HG03469 (cell line): ENCODE results near the gene LMX1B.

Source experiments
- ATAC-seq: cut with Tn5 transposase; IDR thresholded peaks from one replicate; pipeline ENCODE4 v1.9.1; 2021; ENCODE audit warnings: mild to moderate bottlenecking, moderate library complexity, moderate number of reproducible peaks; ENCODE audit not compliant: unreplicated experiment

The LMX1B gene

GRCh38 chr9:126630458-126631237, 16.9 kb downstream of the LMX1B start:
- ATAC-seq = no peak

- ATAC-seq = no peak
These were observed 17.5 kb downstream of the LMX1B start for GRCh38 chr9:126631254-126631653.

- no peak for ATAC-seq
These were observed 20.3 kb downstream of the LMX1B start for GRCh38 chr9:126633881-126634558.

- ATAC-seq = no peak
These were observed 21.3 kb downstream of the LMX1B start for GRCh38 chr9:126635061-126635460.

- ATAC-seq = no peak
These were observed 22.1 kb downstream of the LMX1B start for GRCh38 chr9:126635661-126636439.

- ATAC-seq = no peak
These were observed 23.5 kb downstream of the LMX1B start for GRCh38 chr9:126636983-126637798.

GRCh38 chr9:126638571-126639132, 24.9 kb downstream of the LMX1B start:
- ATAC-seq = no peak

GRCh38 chr9:126639318-126640000, 25.7 kb downstream of the LMX1B start:
- no peak for ATAC-seq

GRCh38 chr9:126641118-126641851, 27.6 kb downstream of the LMX1B start:
- no peak for ATAC-seq

GRCh38 chr9:126642010-126642744, 28.4 kb downstream of the LMX1B start:
- no peak for ATAC-seq

GRCh38 chr9:126642839-126643238, 29.1 kb downstream of the LMX1B start:
- no peak for ATAC-seq

- no peak for ATAC-seq
These were observed 30.3 kb downstream of the LMX1B start for GRCh38 chr9:126643945-126644527.

- no peak for ATAC-seq
These were observed 32.4 kb downstream of the LMX1B start for GRCh38 chr9:126646162-126646561.

GRCh38 chr9:126647585-126648411, 34.1 kb downstream of the LMX1B start:
- no peak for ATAC-seq

- ATAC-seq = no peak
These were observed 35.7 kb downstream of the LMX1B start for GRCh38 chr9:126649477-126649876.

- ATAC-seq = no peak
These were observed 36.9 kb downstream of the LMX1B start for GRCh38 chr9:126650404-126651341.
